WI38 (cell line): ENCODE data around the gene PPIB.

Experiments used
- H3K4me3 ChIP-seq: 2 replicates; pipeline ENCODE4 v1.5.1; 2011; ENCODE audit warnings: low read depth, mild to moderate bottlenecking, control low read depth, low read length
- TF ChIP-seq, protein P1 (sequence below): IDR thresholded peaks from 2 replicates; pipeline ENCODE4 v1.5.1; 2012; ENCODE audit warnings: low read depth, mild to moderate bottlenecking, control low read depth, low read length

The PPIB gene

DNA sequence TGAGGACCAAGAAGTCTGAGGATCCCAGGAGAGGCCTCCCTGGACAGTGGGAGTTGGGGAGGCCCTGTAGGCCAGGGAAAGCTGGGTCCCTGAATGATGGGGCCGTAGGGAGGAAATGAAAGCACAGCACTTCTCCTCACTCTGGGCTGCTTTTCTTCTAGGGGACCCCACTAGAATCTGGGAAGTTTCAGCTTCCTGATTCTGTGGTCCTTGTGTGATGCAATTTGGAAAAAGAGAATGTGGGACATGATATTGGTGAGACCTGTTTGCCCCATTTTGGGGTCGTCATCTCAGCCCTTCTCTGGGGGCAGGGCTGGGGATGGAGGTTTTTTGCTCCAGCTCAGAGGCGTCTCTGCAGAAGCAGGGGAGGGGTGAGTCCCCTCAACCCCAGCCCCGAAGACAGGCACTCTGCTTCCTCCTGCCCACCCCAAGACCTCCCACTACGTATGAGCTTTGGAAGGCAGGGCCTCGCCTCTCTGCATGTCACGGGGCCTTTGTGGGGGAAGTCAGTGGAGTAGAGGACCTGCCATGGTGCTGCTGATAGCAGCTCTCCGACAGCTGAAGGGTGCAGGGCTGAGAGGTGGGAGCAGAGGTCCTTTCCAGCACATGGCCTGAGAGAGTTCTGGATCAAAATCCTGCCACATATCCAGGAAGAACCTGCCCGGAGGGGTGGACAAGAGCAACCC, 12.8 kb downstream of the PPIB start:
- TF ChIP-seq, protein P1, sequence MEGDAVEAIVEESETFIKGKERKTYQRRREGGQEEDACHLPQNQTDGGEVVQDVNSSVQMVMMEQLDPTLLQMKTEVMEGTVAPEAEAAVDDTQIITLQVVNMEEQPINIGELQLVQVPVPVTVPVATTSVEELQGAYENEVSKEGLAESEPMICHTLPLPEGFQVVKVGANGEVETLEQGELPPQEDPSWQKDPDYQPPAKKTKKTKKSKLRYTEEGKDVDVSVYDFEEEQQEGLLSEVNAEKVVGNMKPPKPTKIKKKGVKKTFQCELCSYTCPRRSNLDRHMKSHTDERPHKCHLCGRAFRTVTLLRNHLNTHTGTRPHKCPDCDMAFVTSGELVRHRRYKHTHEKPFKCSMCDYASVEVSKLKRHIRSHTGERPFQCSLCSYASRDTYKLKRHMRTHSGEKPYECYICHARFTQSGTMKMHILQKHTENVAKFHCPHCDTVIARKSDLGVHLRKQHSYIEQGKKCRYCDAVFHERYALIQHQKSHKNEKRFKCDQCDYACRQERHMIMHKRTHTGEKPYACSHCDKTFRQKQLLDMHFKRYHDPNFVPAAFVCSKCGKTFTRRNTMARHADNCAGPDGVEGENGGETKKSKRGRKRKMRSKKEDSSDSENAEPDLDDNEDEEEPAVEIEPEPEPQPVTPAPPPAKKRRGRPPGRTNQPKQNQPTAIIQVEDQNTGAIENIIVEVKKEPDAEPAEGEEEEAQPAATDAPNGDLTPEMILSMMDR: no peak
- H3K4me3 ChIP-seq: no peak overlapping the region

DNA sequence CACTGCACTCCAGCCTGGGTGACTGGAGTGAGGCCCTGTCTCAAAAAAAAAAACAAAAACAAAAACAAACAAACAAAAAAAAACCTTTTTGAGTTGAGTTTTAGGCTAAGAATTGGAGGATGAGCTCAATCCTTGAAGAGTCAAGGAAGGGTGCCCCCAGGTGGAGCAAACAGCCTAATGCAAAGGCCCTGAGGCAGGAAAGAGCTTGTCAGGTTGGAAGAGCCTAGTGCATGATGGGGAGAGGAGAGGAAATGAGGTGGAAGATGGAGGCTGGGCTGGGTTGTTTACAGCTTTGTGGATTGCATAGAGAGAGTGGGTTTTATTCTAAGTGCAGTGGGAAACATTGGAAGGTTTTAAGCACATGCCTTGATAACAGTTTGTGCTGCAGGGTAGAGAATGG, 13.4 kb downstream of the PPIB start:
- TF ChIP-seq, protein P1: no peak
- H3K4me3 ChIP-seq: no peak overlapping the region

DNA sequence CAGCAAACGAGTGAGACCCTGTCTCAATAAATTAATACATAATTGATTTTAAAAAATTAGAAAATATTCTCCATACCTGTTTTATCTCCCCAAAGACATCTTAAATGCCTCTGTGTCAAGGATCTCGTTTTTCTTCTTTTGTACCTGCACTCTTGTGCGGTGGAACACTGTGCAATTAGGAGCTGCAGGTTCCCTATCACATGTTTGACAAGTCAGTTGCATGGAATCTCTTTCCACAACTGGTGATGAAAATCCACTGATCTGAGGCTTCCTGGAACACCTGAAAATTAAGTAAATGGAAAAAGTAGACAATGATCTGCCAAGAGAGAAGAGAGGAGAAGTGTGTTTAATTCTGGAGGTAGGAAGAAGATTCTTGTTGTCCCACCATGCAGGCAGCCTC, 14.2 kb downstream of the PPIB start:
- TF ChIP-seq, protein P1: no peak
- H3K4me3 ChIP-seq: no peak overlapping the region

DNA sequence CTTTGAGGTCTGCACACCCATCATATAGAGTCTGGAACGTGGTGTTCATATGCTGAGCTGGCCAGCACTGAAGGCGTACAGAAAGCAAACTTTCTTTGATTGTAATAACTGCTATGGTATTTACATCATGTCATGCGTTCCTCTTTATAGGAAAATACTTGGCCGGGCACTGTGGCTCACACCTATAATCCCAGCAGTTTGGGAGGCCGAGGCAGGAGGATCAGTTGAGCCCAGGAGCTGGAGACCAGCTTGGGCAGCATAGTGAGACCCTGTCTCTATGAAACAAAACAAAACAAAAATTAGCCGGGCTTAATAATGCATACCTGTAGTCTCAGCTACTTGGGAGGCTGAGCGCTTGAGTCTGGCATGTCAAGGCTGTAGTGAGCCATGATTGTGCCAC, 14.7 kb downstream of the PPIB start:
- no peak overlapping the region for H3K4me3 ChIP-seq
- TF ChIP-seq, protein P1: no peak

DNA sequence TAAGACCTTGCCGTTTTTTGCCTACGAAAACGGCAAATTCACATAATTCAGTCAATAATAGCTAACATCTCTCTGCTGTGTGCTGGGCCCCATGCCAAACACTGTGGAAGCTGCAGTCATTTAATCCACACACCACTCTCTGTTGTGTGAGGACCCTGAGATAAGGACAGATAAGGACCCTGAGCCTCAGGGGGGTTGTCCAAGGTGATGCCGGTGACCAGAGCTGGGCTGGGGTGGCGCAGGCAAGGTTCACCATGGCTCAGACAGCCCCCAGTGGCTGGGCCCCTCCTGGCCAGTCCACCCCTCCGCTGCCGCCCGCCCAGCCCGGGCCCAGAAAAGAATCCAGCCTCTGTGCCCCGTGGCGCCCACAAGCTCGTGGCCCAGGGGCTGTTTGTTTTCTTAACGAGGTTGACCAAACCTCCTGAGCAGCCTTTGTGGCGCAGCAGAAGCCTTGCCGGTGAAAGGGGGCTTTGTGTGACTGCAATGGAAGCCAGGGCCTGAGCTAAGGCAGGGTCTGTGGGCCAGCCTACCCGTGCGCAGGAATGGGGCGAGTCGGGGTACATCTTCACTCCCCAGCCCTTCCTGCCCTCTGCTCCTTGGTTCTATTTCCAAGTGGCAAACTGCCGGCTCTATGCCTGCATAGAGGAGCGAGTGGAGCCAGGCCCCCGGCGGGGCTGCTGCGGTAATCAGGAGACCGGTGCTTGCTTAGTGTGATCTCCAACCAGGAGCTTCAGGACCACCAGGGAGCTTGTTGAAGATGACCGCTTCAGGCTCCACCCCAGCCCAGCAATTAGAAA, 15.7 kb downstream of the PPIB start:
- H3K4me3 ChIP-seq: no peak overlapping the region
- TF ChIP-seq, protein P1: no peak

DNA sequence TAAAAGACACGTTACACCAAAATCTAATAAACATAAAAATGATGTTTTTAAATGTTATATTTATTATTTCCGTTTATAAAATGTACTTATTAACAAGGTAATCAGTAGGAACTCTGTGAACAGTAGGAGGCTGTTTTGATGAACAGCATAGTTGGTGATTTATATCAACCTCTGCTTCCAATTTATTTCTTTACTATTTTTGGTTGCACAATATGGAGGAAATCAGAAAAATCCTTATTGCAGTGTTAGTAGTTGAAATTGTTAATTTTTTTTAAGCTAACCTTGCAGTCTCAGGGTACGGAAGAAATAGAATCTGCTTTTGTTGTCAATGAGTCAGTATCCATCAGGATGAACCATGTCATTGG, 16.3 kb downstream of the PPIB start:
- TF ChIP-seq, protein P1: no peak
- no peak overlapping the region for H3K4me3 ChIP-seq

DNA sequence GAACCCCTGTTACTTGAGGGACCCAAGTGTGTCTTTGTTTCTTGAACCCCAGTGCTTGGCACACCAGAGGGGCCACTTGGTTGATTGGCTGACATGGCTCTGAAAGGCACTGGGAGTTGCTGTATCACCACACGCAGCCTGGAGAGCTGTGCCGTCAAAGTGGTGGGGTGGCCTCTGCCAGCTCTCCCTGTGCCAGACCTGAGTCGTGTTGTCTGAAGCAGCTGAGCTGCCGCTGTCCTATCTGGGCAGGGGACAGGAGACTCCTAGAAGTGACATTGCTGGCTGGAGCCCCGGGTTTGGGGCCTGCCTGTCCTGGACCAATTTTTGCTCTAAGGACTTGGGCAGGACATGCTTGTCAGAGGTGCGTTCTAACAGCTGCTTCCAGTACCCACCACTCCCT, 16.8 kb downstream of the PPIB start:
- TF ChIP-seq, protein P1: no peak
- H3K4me3 ChIP-seq: no peak overlapping the region
